COLO668 (cell line): Measurements from ENCODE around the gene HIBCH.
"Not testable (repeated sequence)": the region's sequence is repeated elsewhere in the genome, so short reads cannot be mapped to it uniquely, and the experiment has no call there.

Source experiments
- DNase-seq: peaks from one replicate; lab custom pipeline; 2025; ENCODE audit not compliant: unreplicated experiment; lab: John Stamatoyannopoulos, UW

HIBCH gene

GRCh38 chr2:190343089-190343535 is 23.5 kb upstream of the HIBCH start:
- no peak for DNase-seq

- no peak for DNase-seq
Observed at GRCh38 chr2:190342611-190343010, 23.0 kb upstream of the HIBCH start.

GRCh38 chr2:190340369-190340768 is 20.7 kb upstream of the HIBCH start:
- no peak for DNase-seq

GRCh38 chr2:190339394-190339793 is 19.8 kb upstream of the HIBCH start:
- no peak for DNase-seq

GRCh38 chr2:190338453-190338852 is 18.8 kb upstream of the HIBCH start:
- no peak for DNase-seq

GRCh38 chr2:190336420-190336819 is 16.8 kb upstream of the HIBCH start:
- DNase-seq: no peak

- DNase-seq: not testable (repeated sequence)
Observed at GRCh38 chr2:190335584-190335983, 16.0 kb upstream of the HIBCH start.

GRCh38 chr2:190335225-190335559 is 15.6 kb upstream of the HIBCH start:
- no peak for DNase-seq

GRCh38 chr2:190334479-190335224 is 15.0 kb upstream of the HIBCH start:
- DNase-seq: no peak

GRCh38 chr2:190333928-190334327 is 14.3 kb upstream of the HIBCH start:
- no peak for DNase-seq

- DNase-seq: no peak
Observed at GRCh38 chr2:190333395-190333794, 13.8 kb upstream of the HIBCH start.

- DNase-seq: no peak
Observed at GRCh38 chr2:190328573-190329147, 9.0 kb upstream of the HIBCH start.

- DNase-seq: no peak
Observed at GRCh38 chr2:190327867-190328572, 8.4 kb upstream of the HIBCH start.

GRCh38 chr2:190325588-190325987 is 6.0 kb upstream of the HIBCH start:
- DNase-seq: no peak

GRCh38 chr2:190323406-190323805 is 3.8 kb upstream of the HIBCH start:
- no peak for DNase-seq

- no peak for DNase-seq
Observed at GRCh38 chr2:190320696-190321095, 1.1 kb upstream of the HIBCH start.

- no peak for DNase-seq
Observed at GRCh38 chr2:190318931-190319554, 583 bp downstream of the HIBCH start.

- DNase-seq: no peak
Observed at GRCh38 chr2:190318514-190318913, 1.1 kb downstream of the HIBCH start.

GRCh38 chr2:190315273-190315672 is 4.4 kb downstream of the HIBCH start:
- DNase-seq: no peak

- no peak for DNase-seq
Observed at GRCh38 chr2:190313880-190314279, 5.7 kb downstream of the HIBCH start.

GRCh38 chr2:190312635-190313025 is 7.0 kb downstream of the HIBCH start:
- not testable (repeated sequence) for DNase-seq
